Tibial nerve (tissue), 4 donors: ENCODE results near the gene KLHL30. TPM values are rescaled to one million over a fixed set of nuclear protein-coding genes. Genes with fewer than 3 reads are reported as not detected.

Experiments
- DNase-seq, 2 donors: peaks; one replicate each; pipeline ENCODE4 v3.0.0-alpha.2; 2019; ENCODE audit warnings: low spot score in 2 of 2
- H3K27ac ChIP-seq, 4 donors: fragments of 200-600 bp; sonication (generic) in 3 of 4; one replicate each; pipeline ENCODE4 v1.5.1; 2017 to 2019; ENCODE audit warnings: mild to moderate bottlenecking in 1 of 4
- H3K27me3 ChIP-seq, 2 donors: fragments of 200-600 bp; sonication (generic) in 1 of 2; one replicate each; pipeline versions ENCODE4 v1.5.1 to v1.6.0; 2017 to 2019
- H3K36me3 ChIP-seq, 3 donors: fragments of 200-600 bp; sonication (generic); one replicate each; pipeline ENCODE4 v1.5.1; 2018 to 2019
- H3K4me1 ChIP-seq, 4 donors: fragments of 200-600 bp; sonication (generic) in 3 of 4; one replicate each; pipeline ENCODE4 v1.5.1; 2017 to 2019
- H3K4me3 ChIP-seq, 4 donors: fragments of 200-600 bp; sonication (generic) in 3 of 4; one replicate each; pipeline ENCODE4 v1.5.1; 2017 to 2019; ENCODE audit warnings: mild to moderate bottlenecking in 1 of 4, moderate library complexity in 1 of 4
- H3K9me3 ChIP-seq, 4 donors: fragments of 200-600 bp; sonication (generic) in 3 of 4; one replicate each; pipeline ENCODE4 v1.5.1; 2017 to 2019
- EP300 ChIP-seq, 2 donors: sonication (generic); formaldehyde crosslinking; IDR thresholded peaks; one replicate each; pipeline ENCODE4 v1.6.1; 2017; ENCODE audit warnings: antibody characterized with exemption in 2 of 2, mild to moderate bottlenecking in 1 of 2
- POLR2A ChIP-seq, 2 donors: fragments of 450-650 bp; IDR thresholded peaks; one replicate each; pipeline ENCODE4 v1.6.1; 2017; ENCODE audit warnings: antibody characterized with exemption in 2 of 2, mild to moderate bottlenecking in 2 of 2, moderate library complexity in 2 of 2
- WGBS, 2 donors: methylation state at CpG; one replicate each; pipeline ENCODE4 v1.1.5; 2018; 5-methylcytosine and 5-hydroxymethylcytosine counted together
- total RNA-seq, 4 donors: library from RNA; depleted of rRNA; stranded (reverse); fragments of >200 nt; gene quantifications; one replicate each; pipeline ENCODE4 v1.1.0, GENCODE V29; 2016
- TF ChIP-seq, protein P1 (sequence below), 5 experiments: fragments of 200-600 bp in 3 of 5; fragments of 450-650 bp in 2 of 5; sonication (generic) in 3 of 5; IDR thresholded peaks; one replicate each; pipeline ENCODE4 v1.5.1; 2016 to 2019; ENCODE audit warnings: antibody characterized with exemption in 5 of 5, mild to moderate bottlenecking in 3 of 5, moderate library complexity in 2 of 5

Gene KLHL30
- total RNA-seq, 4 donors from 2014 or later = 0.63 to 2.1 (median 1.6) TPM

DNA sequence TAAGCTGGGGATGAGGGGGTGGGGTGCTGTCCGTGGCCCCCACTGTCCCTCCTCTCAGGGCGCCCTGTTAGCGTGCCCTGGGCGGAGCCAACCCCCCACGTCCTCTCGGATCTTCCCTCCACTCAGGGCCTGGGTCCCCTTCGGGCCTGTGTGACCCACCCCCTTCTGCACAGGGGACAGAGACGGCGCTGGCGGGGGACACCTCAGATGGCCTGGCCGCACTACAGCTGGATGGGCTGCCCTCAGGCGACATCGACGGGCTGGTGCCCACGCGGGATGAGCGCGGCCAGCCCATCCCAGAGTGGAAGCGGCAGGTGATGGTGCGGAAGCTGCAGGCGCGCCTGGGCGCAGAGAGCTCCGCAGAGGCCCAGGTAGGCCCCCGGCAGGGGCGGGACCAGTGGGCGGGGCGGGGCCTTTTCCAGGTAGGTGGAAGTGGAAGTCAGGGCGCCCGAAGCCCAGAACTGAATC, 9.9 kb upstream of the KLHL30 start:
- TF ChIP-seq EP300 (IDR thresholded peaks at IDR 0.05) = no peak
- TF ChIP-seq, protein P1, sequence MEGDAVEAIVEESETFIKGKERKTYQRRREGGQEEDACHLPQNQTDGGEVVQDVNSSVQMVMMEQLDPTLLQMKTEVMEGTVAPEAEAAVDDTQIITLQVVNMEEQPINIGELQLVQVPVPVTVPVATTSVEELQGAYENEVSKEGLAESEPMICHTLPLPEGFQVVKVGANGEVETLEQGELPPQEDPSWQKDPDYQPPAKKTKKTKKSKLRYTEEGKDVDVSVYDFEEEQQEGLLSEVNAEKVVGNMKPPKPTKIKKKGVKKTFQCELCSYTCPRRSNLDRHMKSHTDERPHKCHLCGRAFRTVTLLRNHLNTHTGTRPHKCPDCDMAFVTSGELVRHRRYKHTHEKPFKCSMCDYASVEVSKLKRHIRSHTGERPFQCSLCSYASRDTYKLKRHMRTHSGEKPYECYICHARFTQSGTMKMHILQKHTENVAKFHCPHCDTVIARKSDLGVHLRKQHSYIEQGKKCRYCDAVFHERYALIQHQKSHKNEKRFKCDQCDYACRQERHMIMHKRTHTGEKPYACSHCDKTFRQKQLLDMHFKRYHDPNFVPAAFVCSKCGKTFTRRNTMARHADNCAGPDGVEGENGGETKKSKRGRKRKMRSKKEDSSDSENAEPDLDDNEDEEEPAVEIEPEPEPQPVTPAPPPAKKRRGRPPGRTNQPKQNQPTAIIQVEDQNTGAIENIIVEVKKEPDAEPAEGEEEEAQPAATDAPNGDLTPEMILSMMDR (IDR thresholded peaks at IDR 0.05) = no peak
- TF ChIP-seq POLR2A (IDR thresholded peaks at IDR 0.05) = no peak
- peaks cover 0 to 13% (median 0%) of the 10 kb centered on the region in 4 donors for H3K4me1 ChIP-seq
- no peak for DNase-seq
- no peak overlapping the region for H3K27ac ChIP-seq
- H3K36me3 ChIP-seq = peaks cover 0 to 8% (median 0%) of the 10 kb centered on the region in 3 donors
- H3K27me3 ChIP-seq = no peaks in the 10 kb centered on the region
- WGBS, 2 donors = 75 to 84% methylated on average over 14 to 15 of the region's 30 CpGs
- H3K9me3 ChIP-seq = no peaks in the 10 kb centered on the region
- no peak overlapping the region for H3K4me3 ChIP-seq

DNA sequence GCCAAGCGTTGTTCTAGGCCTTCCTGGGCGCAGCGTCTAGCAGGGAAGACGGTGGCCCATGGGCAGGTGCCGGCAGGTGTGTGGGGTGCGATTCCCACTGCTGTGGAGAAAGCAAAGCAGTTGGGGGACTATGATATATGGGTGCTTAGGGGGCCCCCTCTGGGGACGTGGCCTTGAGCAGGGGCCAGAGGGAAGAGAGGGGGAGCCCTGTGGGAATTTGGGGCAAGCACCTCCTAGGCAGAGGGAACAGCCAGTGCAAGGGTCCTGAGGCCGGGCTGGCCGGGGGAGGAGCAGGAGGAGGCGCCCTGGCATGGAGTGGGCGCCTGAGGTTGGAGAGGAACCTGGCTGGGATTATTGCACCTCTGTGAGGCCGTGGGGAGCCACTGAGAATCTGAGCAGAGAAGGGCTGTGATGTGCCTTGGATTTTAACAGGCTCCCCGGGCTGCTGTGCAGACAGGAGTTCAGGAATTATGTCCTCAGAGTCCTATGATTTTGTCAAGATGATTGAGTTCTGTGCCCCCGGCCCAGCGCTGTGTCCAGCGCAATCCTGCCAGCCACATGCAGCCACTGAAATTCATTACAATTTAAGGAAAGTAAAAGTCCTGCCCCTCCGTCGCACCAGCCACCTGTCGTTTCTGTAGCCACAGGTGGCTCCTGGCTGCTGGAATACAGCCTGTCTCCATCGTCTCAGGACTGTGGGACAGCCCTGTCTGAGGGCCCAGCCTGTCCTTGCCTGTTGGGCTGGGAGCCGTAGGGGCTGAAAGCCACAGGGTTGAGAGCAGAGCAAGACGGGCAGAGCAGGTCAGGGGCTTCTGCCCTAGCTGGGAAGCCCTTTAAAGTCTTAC, 9.1 kb upstream of the KLHL30 start:
- Histone ChIP-seq H3K9me3 (no peaks in the 10 kb centered on the region), H3K27me3 (no peaks in the 10 kb centered on the region), H3K4me1 (peaks cover 0 to 13% (median 0%) of the 10 kb centered on the region in 4 donors), H3K4me3 (no peak overlapping the region), H3K36me3 (peaks cover 0 to 8% (median 0%) of the 10 kb centered on the region in 3 donors), H3K27ac (no peak overlapping the region)
- DNase-seq = no peak
- no peak for TF ChIP-seq EP300 (IDR thresholded peaks at IDR 0.05)
- TF ChIP-seq, protein P1 (IDR thresholded peaks at IDR 0.05) = no peak
- TF ChIP-seq POLR2A (IDR thresholded peaks at IDR 0.05) = no peak
- WGBS, 2 donors = 86 to 89% methylated on average over 21 to 22 of the region's 22 CpGs

DNA sequence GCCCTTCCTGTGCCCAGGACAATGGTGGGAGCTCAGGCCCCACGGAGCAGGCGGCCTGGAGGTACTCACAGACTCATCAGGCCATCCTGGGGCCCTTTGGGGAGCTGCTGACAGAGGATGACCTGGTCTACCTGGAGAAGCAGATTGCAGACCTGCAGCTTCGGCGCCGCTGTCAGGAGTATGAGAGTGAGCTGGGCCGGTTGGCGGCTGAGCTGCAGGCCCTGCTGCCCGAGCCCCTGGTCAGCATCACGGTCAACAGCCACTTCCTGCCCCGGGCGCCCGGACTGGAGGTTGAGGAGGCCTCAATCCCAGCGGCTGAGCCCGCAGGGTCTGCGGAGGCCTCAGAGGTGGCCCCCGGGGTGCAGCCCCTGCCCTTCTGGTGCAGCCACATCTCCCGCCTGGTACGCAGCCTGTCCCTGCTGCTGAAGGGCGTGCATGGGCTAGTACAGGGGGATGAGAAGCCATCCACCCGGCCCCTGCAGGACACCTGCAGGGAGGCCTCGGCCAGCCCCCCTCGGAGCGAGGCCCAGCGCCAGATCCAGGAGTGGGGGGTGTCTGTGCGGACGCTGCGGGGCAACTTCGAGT, 8.3 kb upstream of the KLHL30 start:
- TF ChIP-seq, protein P1 (IDR thresholded peaks at IDR 0.05) = no peak
- no peak for TF ChIP-seq EP300 (IDR thresholded peaks at IDR 0.05)
- TF ChIP-seq POLR2A (IDR thresholded peaks at IDR 0.05) = no peak
- Histone ChIP-seq H3K27ac (no peak overlapping the region), H3K27me3 (no peaks in the 10 kb centered on the region), H3K36me3 (peaks cover 0 to 8% (median 0%) of the 10 kb centered on the region in 3 donors), H3K4me1 (peaks cover 0 to 13% (median 0%) of the 10 kb centered on the region in 4 donors), H3K4me3 (no peak overlapping the region), H3K9me3 (no peaks in the 10 kb centered on the region)
- 83 to 85% methylated on average over 7 to 13 of the region's 28 CpGs for WGBS, 2 donors
- DNase-seq = no peak

DNA sequence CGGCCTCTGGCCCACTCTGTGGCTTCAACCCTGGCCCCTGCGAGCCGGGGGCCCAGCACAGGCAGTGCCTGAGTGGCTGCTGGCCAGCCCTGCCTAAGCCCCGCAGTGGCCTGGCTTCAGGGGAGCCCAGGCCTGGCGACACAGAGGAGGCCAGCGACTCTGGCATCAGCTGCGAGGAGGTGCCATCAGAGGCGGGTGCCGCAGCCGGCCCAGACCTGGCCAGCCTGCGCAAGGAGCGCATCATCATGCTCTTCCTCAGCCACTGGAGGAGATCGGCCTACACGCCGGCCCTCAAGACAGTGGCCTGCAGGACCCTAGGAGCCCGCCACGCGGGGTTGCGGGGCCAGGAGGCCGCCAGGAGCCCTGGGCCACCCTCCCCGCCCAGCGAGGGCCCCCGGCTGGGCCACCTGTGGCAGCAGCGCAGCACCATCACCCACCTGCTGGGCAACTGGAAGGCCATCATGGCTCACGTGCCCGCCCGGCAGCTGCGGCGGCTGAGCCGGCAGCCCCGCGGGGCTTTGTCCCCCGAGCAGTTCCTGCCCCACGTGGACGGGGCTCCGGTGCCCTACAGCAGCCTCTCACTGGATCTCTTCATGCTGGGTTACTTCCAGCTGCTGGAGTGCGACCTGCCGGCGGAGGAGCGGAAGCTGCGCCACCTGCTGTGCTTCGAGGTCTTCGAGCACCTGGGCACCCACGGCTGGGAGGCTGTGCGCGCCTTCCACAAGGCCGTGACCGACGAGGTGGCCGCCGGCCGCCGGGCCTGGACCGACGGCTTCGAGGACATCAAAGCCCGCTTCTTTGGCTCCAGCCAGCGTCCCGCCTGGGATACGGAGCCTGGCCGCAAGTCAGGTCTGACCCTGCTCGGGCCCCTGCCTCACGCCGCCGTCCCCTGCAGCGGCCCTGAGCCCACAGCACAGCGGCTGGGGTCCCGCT, 7.5 kb upstream of the KLHL30 start:
- TF ChIP-seq, protein P1 (IDR thresholded peaks at IDR 0.05) = no peak
- no peak for TF ChIP-seq POLR2A (IDR thresholded peaks at IDR 0.05)
- no peak for TF ChIP-seq EP300 (IDR thresholded peaks at IDR 0.05)
- no peak for DNase-seq
- Histone ChIP-seq H3K36me3 (peaks cover 0 to 8% (median 0%) of the 10 kb centered on the region in 3 donors), H3K4me1 (peaks cover 0 to 13% (median 0%) of the 10 kb centered on the region in 4 donors), H3K4me3 (no peak overlapping the region), H3K9me3 (no peaks in the 10 kb centered on the region), H3K27me3 (no peaks in the 10 kb centered on the region), H3K27ac (no peak overlapping the region)
- WGBS, 2 donors = 92% methylated on average over 35 of the region's 68 CpGs
